LNCAP (cell line): ENCODE results near the gene TMEM135.

Source experiments
- TF ChIP-seq, protein P1 (sequence below): fragments of 450-650 bp; IDR thresholded peaks from 2 replicates; pipeline ENCODE4 v1.5.1; 2017; ENCODE audit warnings: mild to moderate bottlenecking

Gene TMEM135

DNA sequence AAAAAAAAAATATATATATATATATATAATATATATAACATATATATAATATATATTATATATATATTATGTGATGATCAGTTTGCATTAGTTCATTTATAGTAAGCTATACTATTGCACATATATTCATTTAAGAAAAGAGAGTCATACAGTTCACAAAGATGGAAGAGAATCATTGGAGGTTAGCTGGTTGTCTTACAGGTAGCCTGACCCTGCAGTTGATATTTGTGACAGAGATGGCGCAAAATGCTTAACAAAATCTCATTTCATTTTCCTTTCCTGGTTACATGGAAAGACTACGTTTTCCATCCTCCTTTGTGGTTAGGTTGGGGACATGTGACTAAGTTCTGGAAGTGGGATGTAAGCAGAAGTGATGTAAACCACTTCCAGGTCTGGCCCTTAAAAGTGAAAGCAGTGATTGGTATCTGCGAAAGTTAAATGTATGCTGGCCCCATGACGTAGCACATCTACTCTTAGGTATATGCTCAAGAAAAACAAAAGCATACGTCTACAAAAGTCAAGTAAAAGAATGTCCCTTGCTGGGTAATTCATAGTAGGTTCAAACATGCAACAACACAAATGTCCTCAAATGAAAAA lies 7.2 kb upstream of the TMEM135 start:
- TF ChIP-seq, protein P1, sequence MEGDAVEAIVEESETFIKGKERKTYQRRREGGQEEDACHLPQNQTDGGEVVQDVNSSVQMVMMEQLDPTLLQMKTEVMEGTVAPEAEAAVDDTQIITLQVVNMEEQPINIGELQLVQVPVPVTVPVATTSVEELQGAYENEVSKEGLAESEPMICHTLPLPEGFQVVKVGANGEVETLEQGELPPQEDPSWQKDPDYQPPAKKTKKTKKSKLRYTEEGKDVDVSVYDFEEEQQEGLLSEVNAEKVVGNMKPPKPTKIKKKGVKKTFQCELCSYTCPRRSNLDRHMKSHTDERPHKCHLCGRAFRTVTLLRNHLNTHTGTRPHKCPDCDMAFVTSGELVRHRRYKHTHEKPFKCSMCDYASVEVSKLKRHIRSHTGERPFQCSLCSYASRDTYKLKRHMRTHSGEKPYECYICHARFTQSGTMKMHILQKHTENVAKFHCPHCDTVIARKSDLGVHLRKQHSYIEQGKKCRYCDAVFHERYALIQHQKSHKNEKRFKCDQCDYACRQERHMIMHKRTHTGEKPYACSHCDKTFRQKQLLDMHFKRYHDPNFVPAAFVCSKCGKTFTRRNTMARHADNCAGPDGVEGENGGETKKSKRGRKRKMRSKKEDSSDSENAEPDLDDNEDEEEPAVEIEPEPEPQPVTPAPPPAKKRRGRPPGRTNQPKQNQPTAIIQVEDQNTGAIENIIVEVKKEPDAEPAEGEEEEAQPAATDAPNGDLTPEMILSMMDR: no peak

DNA sequence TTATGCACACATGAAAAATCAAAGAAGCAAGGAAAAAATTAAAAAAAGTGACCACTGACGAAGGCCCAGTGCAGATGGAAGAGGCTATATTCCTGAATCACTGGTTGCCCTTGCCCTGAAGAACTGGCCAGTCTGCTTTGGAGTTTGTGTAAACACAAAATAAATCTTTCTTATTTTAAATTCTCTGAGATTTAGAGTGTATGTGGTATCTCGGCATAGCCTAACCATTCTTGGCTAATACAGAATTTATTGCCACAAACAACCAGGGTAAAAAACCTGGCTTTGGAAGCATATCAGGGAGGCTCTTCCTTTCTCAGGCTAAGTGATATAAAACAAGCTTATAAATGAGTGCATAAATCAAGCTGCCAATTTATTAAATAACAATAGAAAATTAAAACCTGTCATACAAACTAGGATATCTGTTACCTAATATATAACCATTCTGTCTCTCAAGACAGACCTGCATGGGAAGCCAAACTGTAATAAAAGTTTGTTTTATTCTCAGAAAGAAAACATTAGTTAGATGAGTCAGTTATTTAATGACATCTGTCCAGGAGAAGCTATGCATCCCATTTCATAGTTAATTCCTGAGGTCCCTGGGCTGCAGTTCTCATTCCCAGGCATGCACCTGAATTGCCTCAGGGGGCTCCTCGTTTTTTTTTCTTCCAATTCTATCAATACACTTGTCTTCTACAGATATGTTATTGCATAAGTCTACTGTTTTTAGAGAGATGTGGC lies 6.1 kb upstream of the TMEM135 start:
- TF ChIP-seq, protein P1: no peak

- TF ChIP-seq, protein P1: no peak
Observed at GRCh38 chr11:87033561-87033960, 4.2 kb upstream of the TMEM135 start.

- TF ChIP-seq, protein P1: no peak
Observed at GRCh38 chr11:87035976-87036583, 1.7 kb upstream of the TMEM135 start.

GRCh38 chr11:87036756-87037449 lies 831 bp upstream of the TMEM135 start:
- TF ChIP-seq, protein P1: no peak

- TF ChIP-seq, protein P1: no peak
Observed at GRCh38 chr11:87038235-87038977, 672 bp downstream of the TMEM135 start.

GRCh38 chr11:87039371-87039770 lies 1.6 kb downstream of the TMEM135 start:
- TF ChIP-seq, protein P1: no peak
